Right cardiac atrium (tissue), 5 donors: Measurements from ENCODE around the gene ALOX5. TPM values are rescaled to one million over a fixed set of nuclear protein-coding genes. Genes with fewer than 3 reads are reported as not detected.

ENCODE experiments used
- ATAC-seq, 2 donors: fragments of 200-7000 bp; cut with Tn5 transposase; one replicate each; pipeline versions ENCODE4 v1.8.0 to v1.9.1; 2020; ENCODE audit warnings: moderate library complexity in 2 of 2, mild to moderate bottlenecking in 1 of 2
- DNase-seq, 3 donors: peaks; one replicate each; pipeline ENCODE4 v3.0.0-alpha.2; 2020
- H3K27ac ChIP-seq: one replicate; pipeline ENCODE4 v1.5.1; 2013; ENCODE audit warnings: mild to moderate bottlenecking, low read length, control low read depth, moderate library complexity
- H3K27me3 ChIP-seq: one replicate; pipeline ENCODE4 v1.6.1; 2013; ENCODE audit not compliant: control insufficient read depth, insufficient read depth
- H3K4me1 ChIP-seq: one replicate; pipeline ENCODE4 v1.6.1; 2013; ENCODE audit warnings: low read length; ENCODE audit not compliant: control insufficient read depth, insufficient read depth
- H3K4me3 ChIP-seq: one replicate; pipeline ENCODE4 v1.5.1; 2013; ENCODE audit warnings: low read length, control low read depth
- H3K9me3 ChIP-seq: one replicate; pipeline ENCODE4 v1.6.1; 2013; ENCODE audit warnings: low read length; ENCODE audit not compliant: control insufficient read depth
- WGBS: extraction: QIAGEN DNeasy Blood & Tissue Kit; methylation state at CpG from one replicate; pipeline ENCODE4 v1.1.7; 2013; 5-methylcytosine and 5-hydroxymethylcytosine counted together
- intact Hi-C, 4 donors: fragments of 100-400 bp; cut with DNase I; formaldehyde crosslinking; loops; one replicate each; pipeline versions ENCODE4 v1.11.0 to v1.14.0; 2022 to 2023
- polyA plus RNA-seq: library from polyadenylated mRNA; stranded (reverse); fragments of 200-250 nt; gene quantifications from one replicate; pipeline ENCODE4 v1.2.3, GENCODE V29; 2013
- total RNA-seq, 4 donors: library from RNA; stranded (reverse); fragmentation: NEBNext Ultra II Directional; extraction: Animal tissue kit (Norgen Biotek cat#: 25700); gene quantifications; one replicate each; pipeline ENCODE4 v1.2.1, GENCODE V29; 2021
- donor health status: healthy with polysubstance abuse.
- donor health status: DM: no; HTN: yes; CAD: no.
- donor health status: DM: no; HTN: no; CAD: no.
- donor health status: DM: no; HTN: yes; CAD: no; lungs with severe emphysema.
- donor health status: DM: yes; HTN: yes; CAD: no.

Gene ALOX5
- total and polyA plus RNA-seq, 5 donors, result 5.6 to 13.0 (median 11.5) TPM

DNA sequence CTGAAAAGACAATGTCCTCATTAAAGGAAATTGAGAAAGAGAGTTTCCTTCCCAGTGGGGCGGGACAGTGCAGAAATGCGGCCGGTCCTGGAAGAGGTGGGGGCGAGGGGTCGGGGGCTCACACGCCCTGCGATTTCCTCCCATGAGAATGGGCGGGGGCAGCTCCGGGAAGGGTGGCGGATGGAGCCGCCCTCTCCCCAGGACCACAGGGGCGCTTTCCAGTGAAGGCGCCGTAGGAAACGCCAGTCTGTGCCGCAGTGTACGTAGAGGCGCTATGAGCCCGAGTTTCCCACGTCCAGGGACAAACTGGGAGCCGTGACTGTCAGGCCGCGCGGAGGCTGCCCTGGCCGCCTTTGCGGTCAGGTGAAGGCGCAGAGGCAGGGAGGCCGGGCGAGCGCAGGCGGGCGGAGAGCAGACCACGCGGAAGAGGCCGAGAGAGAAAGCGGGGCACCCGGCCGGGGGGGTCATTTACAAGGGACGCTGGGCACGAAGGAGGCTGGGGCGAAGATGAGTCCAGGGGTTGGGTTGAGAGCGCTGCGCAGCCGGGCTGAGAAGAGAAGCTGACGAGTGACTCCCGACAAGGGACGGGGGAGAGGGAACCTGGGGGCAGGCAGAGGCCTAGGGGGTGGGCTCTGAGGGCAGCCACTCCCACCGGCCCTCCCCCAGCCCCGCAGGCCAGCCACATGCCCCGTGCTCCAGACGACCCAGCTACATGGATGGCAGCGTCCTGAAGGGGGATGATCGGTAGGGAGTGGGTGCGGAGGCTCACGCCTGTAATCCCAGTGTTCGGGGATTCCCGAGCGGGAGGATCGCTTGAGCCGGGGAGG, 45.0 kb downstream of the ALOX5 start:
- intact Hi-C loops, result no loop called here

DNA sequence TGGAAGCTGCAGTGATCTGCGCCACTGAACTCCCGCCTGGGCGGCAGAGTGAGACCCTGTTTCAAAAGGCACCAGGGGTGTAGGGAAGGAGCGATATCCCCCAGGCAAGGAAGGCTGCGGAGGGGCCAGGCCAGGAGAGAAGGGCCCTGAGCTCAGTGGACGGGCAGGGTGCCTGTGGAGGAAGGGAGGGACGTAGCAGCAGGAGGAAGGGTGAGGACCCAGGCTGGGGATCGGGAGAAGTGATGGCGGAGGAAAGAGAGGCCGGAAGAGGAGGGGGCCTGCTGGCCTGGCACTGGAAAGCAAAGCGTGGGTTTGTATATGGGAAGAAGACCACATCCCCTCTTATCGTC, 45.6 kb downstream of the ALOX5 start:
- intact Hi-C loops, result no loop called here
- H3K27me3 ChIP-seq, result no peaks in the 10 kb centered on the region
- 12% methylated on average over 12 of the region's 12 CpGs for WGBS
- peak overlapping the region; percentile 46 for H3K27ac ChIP-seq
- DNase-seq (peak in 2 of 3 donors; percentile 71 to 75), ATAC-seq (peak; percentile 35 to 55)
- peaks cover 8% of the 10 kb centered on the region for H3K4me1 ChIP-seq
- no peaks in the 10 kb centered on the region for H3K9me3 ChIP-seq
- H3K4me3 ChIP-seq, result peak overlapping the region; percentile 21

More for the DNA sequence above, 45.0 kb downstream of the ALOX5 start:
- Histone ChIP-seq H3K27ac (peak overlapping the region; percentile 46), H3K4me1 (peaks cover 8% of the 10 kb centered on the region), H3K27me3 (no peaks in the 10 kb centered on the region), H3K4me3 (peak overlapping the region; percentile 21), H3K9me3 (no peaks in the 10 kb centered on the region)
- ATAC-seq (peak; percentile 92), DNase-seq (peak; percentile 87 to 91 (median 90))
- 1% methylated on average over 60 of the region's 60 CpGs for WGBS

DNA sequence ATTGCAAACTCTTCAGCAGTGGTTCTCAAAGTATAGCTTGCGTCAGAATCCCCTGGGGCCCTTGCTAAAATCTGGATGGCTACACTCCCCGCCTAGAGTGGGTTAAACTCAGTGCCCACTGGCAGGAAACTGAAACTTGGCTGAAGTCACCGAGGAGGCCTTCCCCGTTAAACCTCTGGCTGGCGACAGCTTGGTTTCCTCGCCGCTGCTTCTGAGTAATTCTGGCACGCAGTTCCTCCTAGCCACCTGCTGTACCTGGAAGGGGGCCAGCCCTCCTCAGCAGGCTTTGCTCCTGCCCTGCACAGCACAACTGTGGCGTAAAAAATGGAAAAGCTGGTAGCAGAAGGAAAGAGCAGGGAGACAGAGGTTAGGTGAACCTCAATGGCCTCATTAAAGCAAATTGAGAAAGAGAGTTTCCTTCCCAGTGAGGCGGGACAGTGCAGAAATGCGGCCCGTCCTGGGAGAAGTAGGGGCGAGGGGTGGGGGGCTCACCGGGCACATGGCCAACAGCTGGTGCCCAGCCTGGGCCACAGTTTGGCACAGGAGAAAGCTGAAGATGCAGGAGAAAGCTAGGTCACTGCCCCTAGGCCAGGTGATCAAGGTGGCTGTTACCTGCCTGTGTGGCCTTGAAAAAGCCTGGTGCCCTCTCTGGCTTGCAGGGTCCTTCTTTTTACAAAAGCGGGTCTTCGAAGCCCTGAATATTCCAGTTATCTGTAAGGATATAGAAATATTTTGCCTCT, 46.6 kb downstream of the ALOX5 start:
- intact Hi-C loops, result no loop called here
- Histone ChIP-seq H3K4me3 (no peak overlapping the region), H3K27ac (peak overlapping the region; percentile 4), H3K27me3 (no peaks in the 10 kb centered on the region), H3K4me1 (peaks cover 8% of the 10 kb centered on the region), H3K9me3 (no peaks in the 10 kb centered on the region)
- WGBS, result 23% methylated on average over 16 of the region's 16 CpGs
- DNase-seq, result peak; percentile 84 to 91 (median 90)
- ATAC-seq, result peak; percentile 18 to 22

DNA sequence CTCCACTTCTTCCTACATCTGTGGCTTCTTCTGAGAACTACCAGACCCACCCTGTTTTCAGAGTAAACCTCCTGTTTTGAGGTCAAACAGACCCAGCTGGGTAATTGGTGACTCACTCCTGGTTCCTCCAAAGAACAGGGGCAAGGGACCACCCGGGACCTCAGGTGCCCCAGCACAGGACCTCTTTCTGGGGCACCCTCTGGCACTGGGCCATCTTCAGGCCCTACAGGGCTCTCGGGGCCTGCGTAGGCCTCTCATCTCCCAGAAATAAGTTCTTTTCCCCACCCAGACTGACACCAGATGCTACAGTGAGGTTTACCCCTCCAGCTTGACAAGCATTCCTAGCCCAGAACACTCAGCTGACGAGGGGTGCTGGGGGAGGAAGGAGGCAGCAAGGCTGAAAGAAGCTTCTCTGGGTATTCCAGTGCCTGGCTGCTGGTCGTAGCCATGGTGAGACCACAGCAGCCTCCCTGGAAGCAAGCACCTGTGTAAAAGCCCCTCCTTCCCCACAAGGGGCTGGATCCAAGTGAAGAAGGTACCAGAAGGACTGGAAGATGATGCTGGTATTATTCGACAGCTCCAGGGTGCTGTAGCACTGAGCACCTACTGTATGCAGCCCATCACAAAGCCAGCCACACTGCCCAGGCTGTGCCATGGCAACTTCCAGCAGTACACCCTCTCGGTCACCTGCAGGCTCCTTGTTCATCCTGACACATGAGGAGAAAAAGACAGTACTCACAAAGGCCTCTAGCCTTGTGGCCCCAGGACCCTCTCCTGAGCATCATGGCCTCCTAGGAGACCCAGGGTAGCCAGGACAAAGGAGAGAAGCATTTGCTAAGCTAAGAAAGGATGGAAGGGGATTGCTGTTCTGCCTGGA, 47.4 kb downstream of the ALOX5 start:
- H3K4me1 ChIP-seq, result peaks cover 8% of the 10 kb centered on the region
- 73% methylated on average over 7 of the region's 7 CpGs for WGBS
- H3K27ac ChIP-seq, result no peak overlapping the region
- DNase-seq (peak in 1 of 3 donors; percentile 54), ATAC-seq (no peak)
- no peaks in the 10 kb centered on the region for H3K9me3 ChIP-seq
- intact Hi-C loops, result no loop called here
- H3K4me3 ChIP-seq, result no peak overlapping the region
- H3K27me3 ChIP-seq, result no peaks in the 10 kb centered on the region

DNA sequence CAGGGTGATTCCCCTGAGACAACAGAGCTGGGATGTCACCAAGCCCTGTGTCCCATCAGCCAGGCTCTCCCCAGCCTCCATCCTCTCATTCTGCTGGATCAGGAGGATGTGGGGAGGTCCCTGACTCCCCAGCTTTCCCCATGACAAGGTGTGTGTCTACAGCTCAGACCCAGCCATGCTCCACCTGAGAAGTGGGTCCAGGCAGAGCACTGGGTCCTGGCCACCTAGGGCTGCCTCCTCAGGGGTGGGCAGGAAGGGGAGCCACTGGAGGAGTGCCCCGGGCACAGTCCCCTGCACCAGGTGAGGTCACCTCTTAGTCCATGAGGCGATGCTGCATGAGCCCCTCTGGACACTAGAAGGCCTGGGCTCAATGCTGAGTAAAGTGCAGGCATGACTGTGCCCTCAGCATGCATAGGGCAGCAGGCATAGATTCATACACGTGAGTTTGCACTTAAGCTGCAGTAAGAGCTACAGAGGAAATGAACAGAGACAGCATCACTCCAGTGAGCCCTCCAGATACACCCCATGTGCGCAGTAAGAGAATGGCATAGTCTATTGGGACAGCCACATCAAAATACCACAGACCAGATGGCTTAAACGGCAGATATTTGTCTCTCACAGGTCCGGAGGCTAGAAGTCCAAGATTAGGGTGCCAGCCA, 48.3 kb downstream of the ALOX5 start:
- H3K27ac ChIP-seq, result no peak overlapping the region
- WGBS, result 68% methylated on average over 6 of the region's 6 CpGs
- intact Hi-C loops, result no loop called here
- DNase-seq (peak in 1 of 3 donors; percentile 12), ATAC-seq (no peak)
- no peak overlapping the region for H3K4me3 ChIP-seq
- H3K4me1 ChIP-seq, result peaks cover 8% of the 10 kb centered on the region
- H3K9me3 ChIP-seq, result no peaks in the 10 kb centered on the region
- no peaks in the 10 kb centered on the region for H3K27me3 ChIP-seq

DNA sequence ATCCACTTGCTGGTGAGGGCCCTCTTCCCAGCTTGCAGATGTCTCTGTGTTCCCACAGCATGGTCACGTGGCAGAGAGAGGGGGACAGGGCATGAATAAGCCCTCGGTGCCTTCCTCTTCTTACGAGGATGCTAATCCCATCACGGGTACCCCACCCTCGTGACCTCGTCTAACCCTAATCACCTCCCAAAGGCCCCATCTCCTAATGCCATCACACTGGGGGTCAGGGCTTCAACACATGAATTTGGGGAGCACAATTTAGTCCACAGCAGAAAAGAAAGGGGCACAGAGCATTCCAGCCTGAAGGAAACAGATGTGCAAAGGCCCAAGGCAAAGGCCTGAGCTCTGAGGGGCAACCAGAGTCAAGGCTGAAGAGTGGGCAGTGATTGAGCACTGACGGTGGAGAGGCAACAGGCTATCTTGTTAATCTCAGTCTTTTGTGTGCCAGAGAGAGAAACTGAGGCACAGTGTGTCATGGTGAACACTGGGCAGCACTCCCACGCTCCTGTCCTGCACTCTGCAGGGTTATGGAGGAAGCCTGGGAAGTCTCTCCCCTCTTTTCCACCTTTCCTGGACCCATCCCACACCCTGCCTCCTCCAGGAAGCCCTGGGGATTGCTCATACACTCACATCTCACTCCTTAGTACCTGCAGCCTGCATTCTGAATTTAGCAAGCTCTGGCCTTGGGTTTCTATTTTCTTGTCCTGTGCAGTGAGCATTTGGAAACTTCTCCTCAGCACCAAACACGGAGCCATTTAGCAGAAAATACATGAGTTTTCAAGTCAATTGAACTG, 49.0 kb downstream of the ALOX5 start:
- peaks cover 8% of the 10 kb centered on the region for H3K4me1 ChIP-seq
- no peak for ATAC-seq

DNA sequence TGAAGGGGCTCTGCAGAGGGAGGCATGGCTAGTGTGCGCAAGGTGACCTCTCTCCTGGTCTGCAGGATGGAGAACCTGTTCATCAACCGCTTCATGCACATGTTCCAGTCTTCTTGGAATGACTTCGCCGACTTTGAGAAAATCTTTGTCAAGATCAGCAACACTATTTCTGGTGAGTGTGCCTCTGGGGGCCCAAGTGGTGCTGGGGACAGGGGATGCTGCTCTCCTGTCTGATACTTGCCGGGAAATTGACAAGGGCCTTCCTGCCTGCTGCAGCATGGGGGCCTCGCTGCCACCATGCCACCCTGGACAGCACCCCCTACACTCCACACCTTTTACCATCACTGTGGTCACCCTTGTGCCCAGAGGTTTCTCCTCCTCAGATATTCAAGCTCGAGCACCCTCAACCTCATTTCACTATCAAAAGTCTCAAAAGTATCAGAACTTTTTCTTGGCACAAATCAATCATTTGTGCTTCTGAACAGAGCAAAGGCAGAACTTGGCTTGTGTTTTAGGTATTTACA, 50.0 kb downstream of the ALOX5 start:
- 93% methylated on average over 7 of the region's 7 CpGs for WGBS
- Histone ChIP-seq H3K27me3 (no peaks in the 10 kb centered on the region), H3K4me3 (no peak overlapping the region), H3K27ac (no peak overlapping the region), H3K4me1 (peaks cover 6% of the 10 kb centered on the region), H3K9me3 (no peaks in the 10 kb centered on the region)
- intact Hi-C loops, result no loop called here
- ATAC-seq (no peak), DNase-seq (no peak)

More for the DNA sequence above, 49.0 kb downstream of the ALOX5 start:
- Histone ChIP-seq H3K4me3 (no peak overlapping the region), H3K27me3 (no peaks in the 10 kb centered on the region), H3K9me3 (no peaks in the 10 kb centered on the region), H3K27ac (no peak overlapping the region)
- 88% methylated on average over 9 of the region's 9 CpGs for WGBS
- DNase-seq, result no peak
- intact Hi-C loops, result no loop called here

DNA sequence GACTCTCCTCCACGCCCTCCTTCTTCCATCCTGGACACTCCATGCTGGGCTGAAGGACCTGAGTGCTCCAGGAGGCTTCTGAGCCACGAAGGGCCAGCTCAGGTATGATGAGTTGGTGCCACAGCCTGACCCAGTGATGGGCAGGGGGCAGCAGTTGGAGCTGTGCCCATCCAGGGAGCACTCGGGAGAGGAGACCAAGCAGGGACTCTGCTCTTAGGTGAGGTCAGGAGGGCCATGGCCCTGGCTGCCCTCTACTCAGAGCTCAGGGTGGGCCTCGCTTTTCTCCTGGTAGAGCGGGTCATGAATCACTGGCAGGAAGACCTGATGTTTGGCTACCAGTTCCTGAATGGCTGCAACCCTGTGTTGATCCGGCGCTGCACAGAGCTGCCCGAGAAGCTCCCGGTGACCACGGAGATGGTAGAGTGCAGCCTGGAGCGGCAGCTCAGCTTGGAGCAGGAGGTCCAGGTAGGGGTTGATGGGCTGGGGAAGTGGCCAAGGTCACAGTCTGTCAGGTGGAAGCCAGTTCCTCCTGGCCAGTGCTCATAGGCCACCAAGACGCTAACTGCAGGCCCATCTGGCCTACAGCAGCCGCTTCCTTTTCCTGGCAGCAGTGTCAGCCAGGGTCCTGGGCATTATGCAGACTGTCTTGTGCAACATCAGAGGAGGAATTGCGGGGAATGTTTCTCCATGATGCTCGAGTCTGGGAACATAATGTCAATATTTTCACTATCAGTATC, 50.8 kb downstream of the ALOX5 start:
- no peak overlapping the region for H3K27ac ChIP-seq
- ATAC-seq, result no peak
- intact Hi-C loops, result no loop called here

More for the DNA sequence above, 50.8 kb downstream of the ALOX5 start:
- Histone ChIP-seq H3K4me1 (peaks cover 3% of the 10 kb centered on the region), H3K4me3 (no peak overlapping the region), H3K27me3 (no peaks in the 10 kb centered on the region), H3K9me3 (no peaks in the 10 kb centered on the region)
- peak in 1 of 3 donors; percentile 59 for DNase-seq
- 72% methylated on average over 15 of the region's 15 CpGs for WGBS
